WERI-Rb-1 (cell line): Measurements from ENCODE around the gene MRO.

Source experiments
- DNase-seq: peaks from one replicate; pipeline ENCODE4 v3.0.0-alpha.2; 2020
- H3K27ac ChIP-seq: fragments of 250-450 bp; sonication (Bioruptor Pico); 2 replicates; pipeline ENCODE4 v1.5.1; 2020; ENCODE audit warnings: mild to moderate bottlenecking, moderate library complexity
- H3K27me3 ChIP-seq: fragments of 250-450 bp; sonication (Bioruptor Pico); 2 replicates; pipeline ENCODE4 v1.5.1; 2021; ENCODE audit warnings: mild to moderate bottlenecking, low read depth, moderate library complexity; ENCODE audit not compliant: insufficient read depth, severe bottlenecking
- H3K36me3 ChIP-seq: fragments of 250-450 bp; sonication (Bioruptor Pico); 2 replicates; pipeline ENCODE4 v1.5.1; 2020; ENCODE audit warnings: mild to moderate bottlenecking, moderate library complexity
- H3K4me3 ChIP-seq: 2 replicates; pipeline ENCODE4 v1.5.1; 2011; ENCODE audit warnings: low read depth, mild to moderate bottlenecking, control low read depth, low read length
- H3K9me3 ChIP-seq: fragments of 250-450 bp; sonication (Bioruptor Pico); 2 replicates; pipeline ENCODE4 v1.5.1; 2021; ENCODE audit warnings: mild to moderate bottlenecking, moderate library complexity; ENCODE audit not compliant: severe bottlenecking
- CTCF ChIP-seq: IDR thresholded peaks from 2 replicates; pipeline ENCODE4 v1.5.1; 2011; ENCODE audit warnings: low read depth, mild to moderate bottlenecking, control low read depth, inconsistent platforms, low read length

MRO gene

GRCh38 chr18:50819027-50819727, 639 bp downstream of the MRO start:
- Histone ChIP-seq H3K36me3 (no peaks in the 10 kb centered on the region), H3K9me3 (no peaks in the 10 kb centered on the region), H3K27me3 (no peaks in the 10 kb centered on the region), H3K27ac (no peak overlapping the region), H3K4me3 (peak overlapping the region; percentile 41)
- peak; percentile 49 for DNase-seq
- peak; percentile 21; the same call in 1 of the 2 replicates for TF ChIP-seq CTCF

GRCh38 chr18:50816419-50817166, 3.2 kb downstream of the MRO start:
- H3K9me3 ChIP-seq, result no peaks in the 10 kb centered on the region
- H3K27me3 ChIP-seq, result no peaks in the 10 kb centered on the region
- TF ChIP-seq CTCF, result no peak
- no peak for DNase-seq
- no peak overlapping the region for H3K27ac ChIP-seq
- H3K36me3 ChIP-seq, result no peaks in the 10 kb centered on the region
- no peak overlapping the region for H3K4me3 ChIP-seq

GRCh38 chr18:50814395-50814794, 5.4 kb downstream of the MRO start:
- Histone ChIP-seq H3K36me3 (no peaks in the 10 kb centered on the region), H3K4me3 (no peak overlapping the region), H3K27me3 (no peaks in the 10 kb centered on the region), H3K9me3 (no peaks in the 10 kb centered on the region), H3K27ac (no peak overlapping the region)
- DNase-seq, result no peak
- no peak for TF ChIP-seq CTCF

- H3K36me3 ChIP-seq, result no peaks in the 10 kb centered on the region
- H3K9me3 ChIP-seq, result no peaks in the 10 kb centered on the region
- no peak for DNase-seq
- TF ChIP-seq CTCF, result no peak
- no peak overlapping the region for H3K4me3 ChIP-seq
- H3K27ac ChIP-seq, result no peak overlapping the region
- no peaks in the 10 kb centered on the region for H3K27me3 ChIP-seq
Measured at GRCh38 chr18:50813353-50813752, 6.5 kb downstream of the MRO start.

- H3K27me3 ChIP-seq, result no peaks in the 10 kb centered on the region
- H3K9me3 ChIP-seq, result no peaks in the 10 kb centered on the region
- no peak overlapping the region for H3K4me3 ChIP-seq
- no peak for DNase-seq
- TF ChIP-seq CTCF, result no peak
- no peaks in the 10 kb centered on the region for H3K36me3 ChIP-seq
- no peak overlapping the region for H3K27ac ChIP-seq
Measured at GRCh38 chr18:50812834-50813233, 7.0 kb downstream of the MRO start.

GRCh38 chr18:50807176-50807575, 12.6 kb downstream of the MRO start:
- no peaks in the 10 kb centered on the region for H3K27me3 ChIP-seq
- DNase-seq, result no peak
- no peaks in the 10 kb centered on the region for H3K9me3 ChIP-seq
- no peaks in the 10 kb centered on the region for H3K36me3 ChIP-seq
- no peak overlapping the region for H3K27ac ChIP-seq
- no peak overlapping the region for H3K4me3 ChIP-seq
- no peak for TF ChIP-seq CTCF
